ENCODE results near the gene ACSS3.
"Not testable (repeated sequence)": the region's sequence is repeated elsewhere in the genome, so short reads cannot be mapped to it uniquely, and the experiment has no call there.

ACSS3 gene

GRCh38 chr12:81095501-81096232 is 17.8 kb downstream of the ACSS3 start:
- DNase-seq = peak; percentile 76

GRCh38 chr12:81105687-81106086 is 27.8 kb downstream of the ACSS3 start:
- no peak for DNase-seq

GRCh38 chr12:81114226-81114625 is 36.3 kb downstream of the ACSS3 start:
- no peak for DNase-seq

GRCh38 chr12:81119069-81119468 is 41.2 kb downstream of the ACSS3 start:
- DNase-seq = not testable (repeated sequence)

- no peak for DNase-seq
Measured at GRCh38 chr12:81120961-81121360, 43.1 kb downstream of the ACSS3 start.

- no peak for DNase-seq
Measured at GRCh38 chr12:81123611-81124010, 45.7 kb downstream of the ACSS3 start.

- no peak for DNase-seq
Measured at GRCh38 chr12:81125691-81126090, 47.8 kb downstream of the ACSS3 start.

- peak; percentile 70 for DNase-seq
Measured at GRCh38 chr12:81128930-81129554, 51.2 kb downstream of the ACSS3 start.

- no peak for DNase-seq
Measured at GRCh38 chr12:81136519-81136918, 58.6 kb downstream of the ACSS3 start.

GRCh38 chr12:81137801-81138200 is 59.9 kb downstream of the ACSS3 start:
- no peak for DNase-seq

GRCh38 chr12:81141217-81141616 is 63.3 kb downstream of the ACSS3 start:
- no peak for DNase-seq

GRCh38 chr12:81143057-81143456 is 65.2 kb downstream of the ACSS3 start:
- no peak for DNase-seq

GRCh38 chr12:81146228-81147225 is 68.6 kb downstream of the ACSS3 start:
- DNase-seq = no peak

- no peak for DNase-seq
Measured at GRCh38 chr12:81147292-81147919, 69.5 kb downstream of the ACSS3 start.

- DNase-seq = no peak
Measured at GRCh38 chr12:81150382-81150781, 72.5 kb downstream of the ACSS3 start.

- no peak for DNase-seq
Measured at GRCh38 chr12:81159856-81160255, 82.0 kb downstream of the ACSS3 start.

- no peak for DNase-seq
Measured at GRCh38 chr12:81161680-81162079, 83.8 kb downstream of the ACSS3 start.

GRCh38 chr12:81162391-81163136 is 84.7 kb downstream of the ACSS3 start:
- DNase-seq = peak; percentile 53

- DNase-seq = no peak
Measured at GRCh38 chr12:81164827-81165226, 86.9 kb downstream of the ACSS3 start.

- DNase-seq = no peak
Measured at GRCh38 chr12:81166790-81167189, 88.9 kb downstream of the ACSS3 start.

GRCh38 chr12:81167694-81168093 is 89.8 kb downstream of the ACSS3 start:
- peak; percentile 52 for DNase-seq

- DNase-seq = no peak
Measured at GRCh38 chr12:81168445-81168844, 90.6 kb downstream of the ACSS3 start.
